Stimulated activated CD8-positive, alpha-beta memory T cell treated with anti-CD3 and anti-CD28 coated beads, Interleukin-7, amount 100 ng/mL, for 24 hours (primary cell): ENCODE measurements around the gene SYNGR3.
"Not testable (repeated sequence)": the region's sequence is repeated elsewhere in the genome, so short reads cannot be mapped to it uniquely, and the experiment has no call there.

Experiments used
- DNase-seq: peaks from one replicate; pipeline ENCODE4 v3.0.0-alpha.2; 2020; ENCODE audit warnings: low read depth

Gene SYNGR3

DNA sequence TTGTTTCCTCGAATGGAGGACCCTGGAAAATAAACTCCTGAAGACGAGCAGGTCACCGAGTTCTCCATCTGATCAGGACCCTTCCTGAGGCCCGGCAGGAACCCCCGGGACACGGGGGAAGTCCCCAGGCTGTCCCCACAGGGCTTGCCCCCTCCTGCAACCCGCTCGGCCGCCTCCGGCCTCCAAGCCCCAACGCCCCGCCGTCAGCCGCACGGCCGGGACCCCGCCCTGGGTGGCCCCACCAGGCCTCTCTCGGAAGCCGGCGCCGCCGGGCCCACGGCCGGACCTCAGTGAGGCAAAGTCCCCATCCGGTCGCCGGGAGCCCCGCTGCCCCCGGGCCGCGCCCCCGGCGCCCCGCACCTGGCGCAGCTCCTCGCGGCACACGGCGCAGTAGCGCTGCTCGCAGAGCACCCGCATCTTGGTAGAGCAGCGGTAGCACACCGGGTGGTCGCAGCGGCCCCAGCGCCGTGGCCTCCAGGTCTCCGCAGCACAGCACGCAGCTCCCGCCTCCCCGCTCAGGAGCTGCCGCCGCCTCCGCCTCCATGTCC is 19.5 kb downstream of the SYNGR3 start:
- no peak for DNase-seq

DNA sequence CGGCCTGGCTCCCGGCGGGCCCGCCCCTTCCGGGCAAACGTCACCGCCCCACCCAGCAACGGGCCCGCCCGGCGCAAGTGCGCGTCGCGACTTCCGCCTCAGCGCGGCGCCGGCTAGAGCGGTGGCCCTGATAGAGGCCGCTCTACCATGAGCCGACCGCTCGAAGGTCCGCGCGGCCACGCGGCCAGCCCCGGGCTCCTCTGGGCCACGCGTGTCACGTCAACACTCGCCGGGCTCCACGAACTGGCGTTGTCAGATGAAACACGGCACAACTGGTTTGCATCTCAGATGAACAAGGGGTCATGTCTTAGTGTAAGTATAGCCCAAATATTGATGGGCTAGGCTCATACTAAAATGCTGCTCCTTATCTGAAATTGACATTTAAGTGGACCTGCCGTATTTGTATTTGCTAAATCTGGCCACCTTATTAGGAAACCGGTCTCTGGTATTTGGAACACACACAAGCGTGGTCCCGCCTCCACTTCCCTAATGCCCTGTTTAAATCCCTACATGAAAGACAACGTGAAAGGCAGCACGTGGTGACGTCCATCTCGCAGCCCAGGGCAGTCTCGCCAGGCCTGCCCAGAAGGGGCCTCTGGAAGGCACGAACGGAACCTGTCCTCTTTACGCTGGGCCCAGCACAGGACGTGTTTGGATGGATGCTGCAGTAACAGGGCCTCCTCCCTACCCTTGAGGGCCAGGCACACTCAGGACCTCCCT is 20.2 kb downstream of the SYNGR3 start, which contains the start of gene ZNF598:
Gene ZNF598 (minus strand): TSS at position 31 of the 720 bp plus-strand sequence.
- no peak for DNase-seq

DNA sequence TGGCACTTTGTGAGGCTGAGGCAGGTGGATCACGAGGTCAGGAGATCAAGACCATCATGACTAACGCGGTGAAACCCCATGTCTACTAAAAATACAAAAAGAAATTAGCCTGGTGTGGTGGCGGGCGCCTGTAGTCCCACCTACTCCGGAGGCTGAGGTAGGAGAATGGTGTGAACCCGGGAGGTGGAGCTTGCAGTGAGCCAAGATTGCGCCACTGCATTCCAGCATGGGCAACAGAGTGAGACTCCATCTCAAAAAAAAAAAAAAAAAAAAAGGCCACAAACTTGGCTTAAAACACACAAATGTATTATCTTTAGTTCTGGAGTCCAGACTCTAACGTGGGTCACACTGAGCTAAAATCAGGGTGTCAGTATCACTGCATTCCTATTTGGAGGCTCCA is 22.0 kb downstream of the SYNGR3 start:
- DNase-seq = not testable (repeated sequence)

DNA sequence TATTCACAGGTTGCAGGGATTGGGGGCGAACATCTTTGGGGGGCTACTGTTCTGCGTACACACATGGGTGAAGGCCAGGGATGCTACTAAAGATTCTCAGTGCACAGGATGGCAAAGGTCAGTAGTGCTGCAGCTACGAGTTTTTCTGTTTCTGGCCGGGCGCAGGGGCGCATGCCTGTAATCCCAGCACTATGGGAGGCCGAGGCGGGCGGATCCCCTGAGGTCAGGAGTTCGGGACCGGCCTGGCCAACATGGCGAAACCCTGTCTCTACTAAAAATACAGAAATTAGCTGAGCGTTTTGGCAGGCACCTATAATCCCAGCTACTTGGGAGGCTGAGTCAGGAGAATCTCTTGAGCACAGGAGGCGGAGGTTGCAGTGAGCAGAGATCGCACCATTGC is 23.8 kb downstream of the SYNGR3 start:
- no peak for DNase-seq

DNA sequence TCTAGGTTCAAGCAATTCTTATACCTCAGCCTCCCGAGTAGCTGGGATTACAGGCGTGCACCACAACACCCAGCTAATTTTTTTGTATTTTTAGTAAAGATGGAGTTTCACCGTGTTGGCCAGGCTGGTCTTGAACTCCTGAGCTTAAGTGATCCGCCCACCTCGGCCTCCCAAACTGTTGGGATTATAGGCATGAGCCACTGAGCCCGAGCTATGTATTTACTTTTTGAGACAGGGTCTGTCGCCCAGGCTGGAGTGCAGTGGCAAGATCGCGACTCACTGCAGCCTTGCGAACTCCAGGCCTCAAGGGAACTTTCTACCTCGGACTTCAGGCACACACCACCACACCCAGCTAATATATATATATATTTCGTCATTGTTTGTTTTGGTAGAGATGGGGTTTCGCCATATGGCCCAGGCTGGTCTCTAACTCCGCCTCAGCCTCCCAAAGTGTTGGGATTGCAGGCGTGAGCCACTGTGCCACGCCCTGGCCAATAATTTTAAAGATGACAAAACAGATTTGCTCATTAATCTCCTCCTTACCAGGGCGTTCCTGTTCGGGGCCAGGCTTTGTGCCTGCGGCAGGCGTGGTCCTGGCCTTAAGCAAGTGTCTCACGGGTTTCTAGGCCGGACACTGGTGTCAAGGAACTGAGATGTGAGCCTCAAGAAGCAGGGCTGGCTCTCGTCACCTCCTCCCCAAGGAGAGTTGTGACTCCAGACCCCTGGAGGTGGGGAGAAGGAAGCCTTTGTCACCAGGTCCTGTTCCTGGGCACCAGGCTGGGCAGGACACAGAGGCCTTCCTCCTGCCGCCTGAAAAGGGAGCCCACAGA is 25.6 kb downstream of the SYNGR3 start:
- DNase-seq = no peak

DNA sequence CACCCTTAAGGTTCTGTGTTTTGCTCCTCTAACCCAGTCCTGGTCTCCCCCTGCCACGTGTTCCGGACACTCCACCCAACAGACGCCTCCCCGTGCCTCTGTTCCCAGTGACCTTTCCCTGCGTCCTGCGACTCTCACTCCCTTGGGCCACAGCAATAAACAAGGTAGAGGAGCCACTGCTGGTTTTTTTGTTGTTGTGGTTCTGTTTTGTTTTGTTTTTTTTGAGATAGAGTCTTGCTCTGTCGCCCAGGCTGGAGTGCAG is 26.1 kb downstream of the SYNGR3 start:
- no peak for DNase-seq

DNA sequence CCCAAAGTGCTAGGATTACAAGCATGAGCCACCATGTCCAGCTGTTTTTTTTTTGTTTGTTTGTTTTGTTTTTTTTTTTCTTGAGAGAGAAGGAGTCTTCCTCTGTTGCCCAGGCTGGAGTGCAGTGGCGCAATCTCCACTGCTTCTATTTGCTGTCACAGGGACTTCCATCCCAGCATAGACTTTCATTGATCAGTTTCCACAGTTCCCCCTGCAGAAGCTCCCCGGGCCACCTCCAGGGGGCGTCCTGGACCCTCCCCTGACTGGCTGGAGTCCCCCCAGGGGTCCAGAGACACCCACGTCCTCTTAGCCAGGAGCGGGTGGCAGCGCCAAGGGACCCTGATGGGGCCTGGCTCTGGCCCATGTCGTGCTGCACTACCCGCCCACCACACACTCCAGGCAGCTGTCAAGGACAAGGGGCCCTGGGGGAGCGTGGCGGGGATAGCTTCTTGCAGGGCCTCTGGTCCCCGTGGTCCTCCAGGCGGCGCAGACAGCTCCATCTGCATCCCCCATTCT is 26.7 kb downstream of the SYNGR3 start:
- DNase-seq = no peak

DNA sequence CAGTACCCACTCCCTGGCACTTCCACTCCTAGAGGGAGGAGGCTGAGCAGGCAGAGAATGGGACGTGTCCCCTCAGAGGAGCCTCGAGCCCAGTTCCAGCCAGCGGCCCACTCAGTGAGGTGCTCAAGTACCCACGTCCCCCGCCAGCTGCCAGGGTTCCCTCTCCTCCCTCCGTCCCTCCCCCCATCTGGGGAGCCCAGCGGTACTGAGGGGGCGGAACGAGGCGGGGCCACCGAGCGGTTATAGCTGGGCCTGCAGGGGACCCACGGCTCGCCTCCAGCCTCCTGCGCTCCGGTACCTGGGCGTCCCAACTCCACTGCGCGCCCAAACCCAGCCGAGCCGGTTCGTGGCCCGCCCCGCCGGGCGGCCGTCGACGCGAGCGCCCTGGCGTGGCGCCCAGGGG is 29.7 kb downstream of the SYNGR3 start, which contains the start of gene NPW:
Gene NPW (plus strand): TSS at position 268 of the 403 bp plus-strand sequence.
- no peak for DNase-seq

DNA sequence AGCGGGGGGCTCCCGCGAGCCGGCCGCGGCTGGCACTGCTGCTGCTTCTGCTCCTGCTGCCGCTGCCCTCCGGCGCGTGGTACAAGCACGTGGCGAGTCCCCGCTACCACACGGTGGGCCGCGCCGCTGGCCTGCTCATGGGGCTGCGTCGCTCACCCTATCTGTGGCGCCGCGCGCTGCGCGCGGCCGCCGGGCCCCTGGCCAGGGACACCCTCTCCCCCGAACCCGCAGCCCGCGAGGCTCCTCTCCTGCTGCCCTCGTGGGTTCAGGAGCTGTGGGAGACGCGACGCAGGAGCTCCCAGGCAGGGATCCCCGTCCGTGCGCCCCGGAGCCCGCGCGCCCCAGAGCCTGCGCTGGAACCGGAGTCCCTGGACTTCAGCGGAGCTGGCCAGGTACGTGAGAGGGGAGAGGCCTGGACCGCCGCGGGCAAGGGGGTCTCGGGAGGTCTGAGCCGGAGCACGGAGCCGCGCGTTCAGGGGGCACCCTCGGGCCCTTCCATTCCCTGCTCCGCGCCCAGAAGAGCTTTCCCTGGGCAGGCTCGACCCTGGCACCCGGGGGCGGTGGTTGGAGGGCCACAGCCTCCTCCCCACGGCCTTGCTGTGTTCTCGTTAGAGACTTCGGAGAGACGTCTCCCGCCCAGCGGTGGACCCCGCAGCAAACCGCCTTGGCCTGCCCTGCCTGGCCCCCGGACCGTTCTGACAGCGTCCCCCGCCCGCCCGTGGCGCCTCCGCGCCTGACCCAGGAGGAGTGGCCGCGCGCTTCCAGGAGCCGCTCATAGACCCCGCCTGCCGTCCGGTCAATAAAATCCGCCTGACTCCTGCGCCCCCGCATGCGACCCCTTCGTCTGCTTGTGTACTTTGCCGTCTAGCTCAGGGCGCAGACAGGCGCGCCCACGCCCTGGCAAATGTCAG is 30.4 kb downstream of the SYNGR3 start:
- DNase-seq = no peak

DNA sequence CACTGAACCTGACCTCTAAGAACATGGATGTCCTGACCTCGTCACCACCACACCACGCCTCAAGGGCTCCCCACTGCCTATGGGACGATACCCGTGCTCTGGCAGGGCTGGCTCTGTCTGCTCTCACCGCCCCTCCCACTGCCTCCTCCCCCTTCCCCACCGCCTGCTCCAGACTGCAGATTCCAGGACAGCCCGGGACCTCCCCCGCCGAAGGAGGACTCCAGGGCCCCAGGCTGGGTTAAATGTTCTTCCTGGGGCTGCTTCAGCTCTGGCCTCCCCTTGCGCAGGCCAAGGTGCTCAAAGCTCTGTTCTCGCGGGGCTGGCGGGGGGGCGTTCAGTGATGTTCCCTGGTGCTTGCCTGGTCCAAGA is 32.9 kb downstream of the SYNGR3 start:
- DNase-seq = no peak

DNA sequence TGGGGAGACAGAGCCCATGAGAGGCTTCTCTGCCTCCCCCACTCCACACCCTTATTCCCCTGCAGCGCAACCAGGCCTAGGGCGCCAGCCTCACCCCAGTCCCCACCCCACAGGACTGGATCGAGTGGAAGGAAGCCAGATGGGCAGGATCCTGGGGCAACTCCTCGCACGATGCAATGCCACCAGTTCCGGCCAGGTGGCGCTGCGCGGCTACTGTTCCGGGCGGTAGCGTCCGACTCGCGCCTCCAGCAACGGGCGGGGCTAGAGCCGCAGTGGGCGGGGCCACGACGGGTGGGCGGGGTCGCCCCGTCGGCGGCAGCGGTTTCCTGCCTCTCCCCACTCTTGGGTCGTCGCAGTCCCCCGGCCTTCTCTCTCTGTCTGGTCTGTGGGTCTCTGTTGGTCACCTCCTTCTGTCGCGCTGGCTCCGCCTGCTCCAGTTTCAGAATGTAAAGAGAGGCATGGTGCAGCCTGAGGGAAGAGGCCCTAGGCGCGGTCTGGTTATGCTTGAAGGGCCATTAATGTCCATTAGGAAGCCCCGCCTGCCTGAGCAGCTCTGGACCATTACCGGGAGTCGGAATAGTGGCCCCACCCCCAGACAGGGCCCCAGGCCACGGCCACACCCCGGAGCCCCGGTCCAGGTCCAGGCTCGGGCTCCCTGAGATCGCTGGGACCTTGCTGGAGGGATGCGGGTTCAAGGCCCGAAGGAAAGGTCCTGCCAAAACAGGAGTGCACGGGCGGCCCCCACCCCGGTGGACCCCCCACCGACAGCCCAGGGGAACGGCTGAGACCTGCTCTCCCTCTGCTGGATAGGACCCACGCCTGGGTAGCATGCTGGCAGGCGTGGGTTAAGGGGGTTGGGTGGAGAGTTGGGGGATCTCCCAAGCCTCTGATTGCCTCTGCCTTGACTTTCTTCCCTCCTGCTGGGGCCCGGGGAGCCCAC is 33.6 kb downstream of the SYNGR3 start:
- peak; percentile 94 for DNase-seq

DNA sequence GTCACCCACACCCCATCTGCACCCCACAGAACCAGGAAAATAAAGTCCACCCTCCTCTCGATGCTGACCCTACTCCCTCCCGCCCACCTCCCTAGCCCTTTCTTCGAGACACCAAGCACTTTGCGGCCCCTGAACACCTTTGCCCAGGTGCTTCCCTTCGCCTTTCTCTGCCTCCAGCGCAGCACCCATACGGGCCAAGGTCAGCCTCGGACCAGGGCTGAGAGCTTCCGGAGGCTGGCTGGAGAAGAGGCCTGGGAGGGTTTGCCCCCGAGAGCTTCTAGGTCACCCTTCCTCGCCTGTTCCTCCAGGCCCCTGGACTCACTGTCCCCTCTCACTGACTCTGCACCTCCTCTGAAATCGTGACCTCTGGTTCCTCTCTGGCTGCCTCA is 34.3 kb downstream of the SYNGR3 start:
- no peak for DNase-seq

DNA sequence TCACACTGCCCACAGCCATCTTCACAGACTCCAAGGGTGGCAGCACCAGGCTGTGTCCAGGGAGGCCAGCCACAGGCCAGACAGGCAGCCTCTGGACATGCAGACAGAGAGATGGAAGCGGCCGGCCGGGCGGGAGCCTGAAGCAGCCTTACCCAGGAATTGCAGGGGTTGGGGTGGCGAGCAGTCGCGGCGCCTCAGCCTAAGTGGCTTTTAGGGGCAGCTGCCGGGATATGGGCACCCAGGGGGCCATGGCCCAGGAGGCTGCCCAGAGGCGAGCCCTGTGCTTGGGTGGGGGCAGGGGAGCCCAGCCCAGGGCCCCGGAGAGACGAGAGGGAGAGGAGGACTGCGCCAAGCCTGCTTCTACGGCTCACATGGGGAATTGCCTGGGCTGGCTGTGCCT is 35.5 kb downstream of the SYNGR3 start:
- no peak for DNase-seq

DNA sequence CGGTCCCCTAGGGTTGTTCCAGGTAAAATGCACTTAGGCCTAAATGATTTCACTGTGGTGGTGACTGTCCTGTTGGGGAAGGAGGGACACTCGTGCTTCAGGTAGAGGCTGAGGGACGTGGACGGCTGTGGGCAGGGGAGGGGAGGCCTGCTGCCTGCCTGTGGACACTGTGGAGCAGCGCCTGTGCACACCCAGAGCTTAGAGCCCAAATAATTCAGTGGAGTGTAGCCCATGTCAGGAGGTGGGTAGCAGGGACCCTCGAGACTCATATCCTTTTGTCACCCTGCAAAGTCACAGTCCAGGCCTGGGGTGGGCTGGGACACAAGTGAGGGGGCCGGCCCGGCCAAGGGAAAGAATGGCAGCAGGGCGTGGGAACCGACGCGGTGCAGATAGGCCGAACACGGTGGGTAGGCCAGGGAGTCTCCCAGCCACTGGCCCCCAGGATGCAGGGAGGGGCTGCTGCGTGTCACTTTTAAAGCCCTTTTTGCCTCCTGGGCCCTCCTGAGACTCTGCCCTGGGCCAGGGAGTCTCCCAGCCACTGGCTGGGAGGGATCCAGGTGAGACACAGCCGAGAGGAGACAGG is 36.2 kb downstream of the SYNGR3 start:
- no peak for DNase-seq

DNA sequence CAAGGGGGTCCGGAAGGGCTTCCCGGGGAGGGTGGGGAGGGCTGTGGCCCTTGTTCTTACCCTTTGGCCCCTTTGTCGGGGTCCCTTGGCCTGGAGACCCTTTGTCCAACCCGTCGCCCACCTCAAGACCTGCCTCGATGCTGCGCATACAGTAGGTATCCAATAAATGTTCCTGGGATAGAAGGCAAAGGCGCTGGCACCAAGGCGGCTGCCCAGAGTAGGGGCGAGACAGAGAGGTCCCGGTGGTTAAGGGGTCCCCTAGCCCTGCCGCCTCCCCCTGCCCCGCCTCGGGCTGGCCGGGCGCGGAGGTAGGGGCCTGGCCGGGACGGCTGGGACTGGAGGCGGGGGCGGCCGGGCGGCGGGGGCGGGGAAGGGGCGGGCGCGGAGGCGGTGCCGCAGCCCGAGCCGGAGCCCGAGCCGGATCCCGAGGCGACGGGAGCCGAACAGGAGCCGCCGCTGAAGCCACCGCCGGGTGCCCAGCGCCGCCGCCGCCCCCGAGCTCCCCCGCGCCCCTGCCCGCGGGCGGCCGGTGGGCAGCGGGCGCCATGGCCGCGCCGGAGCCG is 36.8 kb downstream of the SYNGR3 start, which contains the start of gene NHERF2:
Gene NHERF2 (plus strand): TSS at position 442 of the 563 bp plus-strand sequence. CDS start 104 bp downstream, at position 546.
- no peak for DNase-seq

DNA sequence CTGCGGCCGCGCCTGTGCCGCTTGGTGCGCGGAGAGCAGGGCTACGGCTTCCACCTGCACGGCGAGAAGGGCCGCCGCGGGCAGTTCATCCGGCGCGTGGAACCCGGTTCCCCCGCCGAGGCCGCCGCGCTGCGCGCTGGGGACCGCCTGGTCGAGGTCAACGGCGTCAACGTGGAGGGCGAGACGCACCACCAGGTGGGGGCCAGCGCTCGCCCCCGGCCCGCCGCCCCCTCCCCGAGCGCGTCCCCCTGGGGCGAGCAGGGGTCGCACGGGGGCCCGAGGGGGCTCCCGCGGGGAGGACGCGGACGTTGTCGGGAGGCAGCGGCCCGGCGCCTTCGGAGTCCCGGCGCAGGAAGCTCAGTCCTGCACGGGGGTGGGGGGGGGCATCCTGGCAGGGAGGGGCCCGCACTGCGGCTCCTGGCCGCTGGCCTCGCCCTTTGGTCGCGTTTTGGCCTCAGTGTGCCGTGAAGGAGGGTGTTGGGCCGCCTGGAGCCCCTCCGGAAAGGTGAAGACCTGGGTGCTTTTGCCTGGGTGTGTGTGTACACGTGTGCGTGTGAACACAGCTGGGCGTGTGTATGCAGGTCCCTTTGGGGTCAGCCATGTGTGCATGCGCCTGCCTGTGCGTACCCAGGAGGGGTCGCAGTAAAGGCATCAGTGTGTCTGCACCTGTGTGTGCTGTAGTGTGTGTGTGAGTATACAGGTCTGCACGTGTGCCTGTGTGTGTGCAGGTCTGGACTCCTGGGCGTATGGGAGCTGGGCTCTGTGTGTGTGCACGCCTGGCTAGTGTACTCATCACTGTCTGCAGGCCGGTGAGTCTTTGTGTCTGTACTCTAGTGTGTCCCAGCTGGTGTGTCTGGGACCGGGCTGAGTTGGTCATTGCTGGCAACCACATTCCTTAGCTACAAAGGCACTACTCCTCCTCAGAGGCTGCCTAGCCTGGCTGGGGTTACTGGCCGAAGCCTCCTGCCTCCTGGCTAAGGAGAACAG is 37.5 kb downstream of the SYNGR3 start:
- DNase-seq = no peak

DNA sequence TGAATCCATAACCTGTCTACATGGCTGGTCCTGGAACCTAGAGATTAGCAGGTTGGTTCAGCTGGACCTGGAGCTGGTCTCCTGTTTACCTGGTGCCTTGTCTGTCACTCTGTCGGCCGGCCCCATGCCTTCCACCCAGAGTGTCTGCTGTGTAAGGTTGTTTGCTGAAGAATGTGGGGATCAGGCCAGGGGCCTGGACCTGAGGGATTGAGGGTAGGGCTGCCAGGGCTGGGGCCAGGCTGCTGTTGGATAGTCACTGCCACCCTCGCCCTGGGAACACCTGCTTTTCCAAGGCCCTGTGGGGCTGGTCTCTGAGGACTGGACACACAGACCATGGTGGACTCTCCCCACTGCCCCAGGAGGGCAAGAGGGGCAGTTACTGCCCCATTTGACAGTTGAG is 38.4 kb downstream of the SYNGR3 start:
- DNase-seq = no peak

DNA sequence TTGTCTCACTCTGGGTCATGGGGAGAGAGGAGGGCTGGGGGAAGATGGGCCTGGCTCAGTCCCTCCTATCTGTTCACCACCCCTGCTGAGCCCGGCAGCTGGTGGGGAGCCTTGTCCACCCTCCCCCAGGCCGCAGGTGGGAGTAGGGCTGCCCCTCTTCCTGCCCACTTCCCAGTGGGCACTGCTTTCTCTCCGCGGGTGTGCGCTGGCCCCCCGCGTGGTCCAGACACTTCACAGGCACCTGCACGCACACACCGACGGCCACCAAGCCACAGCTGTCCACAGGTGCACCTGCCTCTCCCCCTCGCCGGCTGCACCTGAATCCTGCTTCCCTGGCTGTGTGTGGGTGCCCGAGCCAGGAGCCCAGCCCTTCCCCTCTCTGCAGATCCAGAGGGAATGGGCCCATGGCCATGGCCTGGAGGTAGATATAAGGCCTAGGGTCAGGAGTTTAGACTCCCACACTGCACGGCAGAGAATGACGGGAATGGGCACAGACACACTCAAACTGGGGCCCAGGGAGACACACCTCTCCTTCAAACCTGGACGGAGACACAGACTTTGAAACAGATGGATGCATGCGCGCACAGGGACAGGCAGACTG is 39.0 kb downstream of the SYNGR3 start:
- DNase-seq = no peak
